Uterus (tissue), 2 donors: ENCODE data around the gene FER.
"Not testable (repeated sequence)": the region's sequence is repeated elsewhere in the genome, so short reads cannot be mapped to it uniquely, and the experiment has no call there.

Experiments
- CTCF ChIP-seq, 4 experiments: fragments of 200-600 bp in 2 of 4; fragments of 450-650 bp in 2 of 4; sonication (generic) in 2 of 4; IDR thresholded peaks; one replicate each; pipeline ENCODE4 v1.5.1; 2016 to 2019; ENCODE audit warnings: antibody characterized with exemption in 4 of 4, mild to moderate bottlenecking in 2 of 4, moderate library complexity in 1 of 4
- POLR2A ChIP-seq, 2 donors: fragments of 450-650 bp; IDR thresholded peaks; one replicate each; pipeline ENCODE4 v1.6.1; 2016; ENCODE audit warnings: antibody characterized with exemption in 2 of 2, mild to moderate bottlenecking in 1 of 2, moderate library complexity in 1 of 2

- TF ChIP-seq CTCF, POLR2A (IDR thresholded peaks at IDR 0.05): not testable (repeated sequence)
These were observed 302.6 kb downstream of the FER start for GRCh38 chr5:109050321-109050720.
